GM12874 (cell line): Measurements from ENCODE around the gene ARHGAP11A.

Source experiments
- TF ChIP-seq, protein P1 (sequence below): IDR thresholded peaks from 2 replicates; pipeline ENCODE4 v1.5.1; 2011; ENCODE audit warnings: low read depth, mild to moderate bottlenecking, control low read depth, low read length, moderate library complexity; ENCODE audit not compliant: insufficient read depth

The ARHGAP11A gene

DNA sequence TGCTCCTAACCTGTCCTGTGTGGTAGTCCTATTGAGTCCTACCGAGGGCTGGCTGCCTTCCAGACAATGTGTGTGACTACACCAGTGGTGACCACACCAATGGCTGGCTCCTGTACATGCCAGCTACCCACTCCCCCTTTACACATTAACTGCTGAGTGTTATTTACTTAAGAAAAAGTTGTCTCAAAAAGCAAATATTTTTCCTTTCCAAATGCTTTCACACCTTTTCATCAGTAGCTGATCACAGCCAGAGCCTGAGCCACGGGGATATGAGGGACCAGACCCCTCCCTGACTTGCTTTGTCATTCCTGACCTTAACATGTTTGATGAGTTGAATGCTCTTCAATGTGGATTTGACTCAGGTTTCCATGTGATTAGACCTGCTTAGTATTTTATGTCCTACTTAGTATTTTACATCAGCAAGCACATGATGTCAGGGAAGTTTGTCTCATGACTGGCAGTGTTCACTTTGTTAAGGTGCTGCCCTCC, 72.9 kb downstream of the ARHGAP11A start:
- TF ChIP-seq, protein P1, sequence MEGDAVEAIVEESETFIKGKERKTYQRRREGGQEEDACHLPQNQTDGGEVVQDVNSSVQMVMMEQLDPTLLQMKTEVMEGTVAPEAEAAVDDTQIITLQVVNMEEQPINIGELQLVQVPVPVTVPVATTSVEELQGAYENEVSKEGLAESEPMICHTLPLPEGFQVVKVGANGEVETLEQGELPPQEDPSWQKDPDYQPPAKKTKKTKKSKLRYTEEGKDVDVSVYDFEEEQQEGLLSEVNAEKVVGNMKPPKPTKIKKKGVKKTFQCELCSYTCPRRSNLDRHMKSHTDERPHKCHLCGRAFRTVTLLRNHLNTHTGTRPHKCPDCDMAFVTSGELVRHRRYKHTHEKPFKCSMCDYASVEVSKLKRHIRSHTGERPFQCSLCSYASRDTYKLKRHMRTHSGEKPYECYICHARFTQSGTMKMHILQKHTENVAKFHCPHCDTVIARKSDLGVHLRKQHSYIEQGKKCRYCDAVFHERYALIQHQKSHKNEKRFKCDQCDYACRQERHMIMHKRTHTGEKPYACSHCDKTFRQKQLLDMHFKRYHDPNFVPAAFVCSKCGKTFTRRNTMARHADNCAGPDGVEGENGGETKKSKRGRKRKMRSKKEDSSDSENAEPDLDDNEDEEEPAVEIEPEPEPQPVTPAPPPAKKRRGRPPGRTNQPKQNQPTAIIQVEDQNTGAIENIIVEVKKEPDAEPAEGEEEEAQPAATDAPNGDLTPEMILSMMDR: no peak
